Breast epithelium (tissue), 4 donors: ENCODE data around the gene MTMR12. TPM values are rescaled to one million over a fixed set of nuclear protein-coding genes. Genes with fewer than 3 reads are reported as not detected.

Source experiments
- DNase-seq, 2 donors: peaks; one replicate each; pipeline ENCODE4 v3.0.0-alpha.2; 2019; ENCODE audit warnings: low spot score in 2 of 2
- H3K27ac ChIP-seq, 2 donors: fragments of 200-600 bp; sonication (generic) in 1 of 2; one replicate each; pipeline ENCODE4 v1.5.1; 2016 to 2019; ENCODE audit warnings: mild to moderate bottlenecking in 1 of 2
- H3K27me3 ChIP-seq, 2 donors: fragments of 200-600 bp; sonication (generic) in 1 of 2; one replicate each; pipeline versions ENCODE4 v1.5.1 to v1.6.0; 2017 to 2019; ENCODE audit warnings: control low read depth in 1 of 2, mild to moderate bottlenecking in 1 of 2
- H3K36me3 ChIP-seq: fragments of 200-600 bp; one replicate; pipeline ENCODE4 v1.5.1; 2019
- H3K4me1 ChIP-seq, 2 donors: fragments of 200-600 bp; sonication (generic); one replicate each; pipeline ENCODE4 v1.5.1; 2016 to 2019; ENCODE audit warnings: control low read depth in 1 of 2
- H3K4me3 ChIP-seq, 3 donors: fragments of 200-600 bp; sonication (generic); 1 replicate in 2 of 3; 2 replicates in 1 of 3; pipeline ENCODE4 v1.5.1; 2016 to 2019; ENCODE audit warnings: mild to moderate bottlenecking in 3 of 3, moderate library complexity in 2 of 3
- H3K9me3 ChIP-seq, 2 donors: fragments of 200-600 bp; sonication (generic) in 1 of 2; one replicate each; pipeline ENCODE4 v1.5.1; 2016 to 2019; ENCODE audit warnings: control low read depth in 1 of 2
- CTCF ChIP-seq, 3 donors: fragments of 450-650 bp; IDR thresholded peaks; one replicate each; pipeline ENCODE4 v1.5.1; 2016 to 2017; ENCODE audit warnings: antibody characterized with exemption in 3 of 3, mild to moderate bottlenecking in 3 of 3, moderate library complexity in 3 of 3
- POLR2A ChIP-seq: fragments of 450-650 bp; IDR thresholded peaks from one replicate; pipeline ENCODE4 v1.6.1; 2016; ENCODE audit warnings: antibody characterized with exemption, mild to moderate bottlenecking, moderate library complexity
- POLR2AphosphoS5 ChIP-seq, 3 donors: sonication (generic); formaldehyde crosslinking; IDR thresholded peaks; one replicate each; pipeline ENCODE4 v1.6.1; 2017; ENCODE audit warnings: antibody characterized with exemption in 3 of 3
- intact Hi-C: fragments of 100-400 bp; cut with DNase I; formaldehyde crosslinking; loops from one replicate; pipeline ENCODE4 v1.15.1; 2023; ENCODE audit warnings: low total_unique reads
- total RNA-seq, 3 donors: library from RNA; depleted of rRNA; stranded (reverse); fragments of >200 nt; gene quantifications; one replicate each; pipeline ENCODE4 v1.1.0, GENCODE V29; 2016

MTMR12 gene
- total RNA-seq, 3 donors from 2014 or later: 40.0 to 61.3 (median 43.0) TPM

- no peak for DNase-seq
- no peak for TF ChIP-seq POLR2A
- TF ChIP-seq CTCF (IDR thresholded peaks at IDR 0.05): no peak
- no peak for TF ChIP-seq POLR2AphosphoS5 (IDR thresholded peaks at IDR 0.05)
- peak overlapping the region; percentile 60 to 91 for H3K27ac ChIP-seq
Observed at GRCh38 chr5:32331935-32332274, 19.2 kb upstream of the MTMR12 start.

GRCh38 chr5:32331217-32331934 lies 18.6 kb upstream of the MTMR12 start:
- intact Hi-C loops: no loop called here
- Histone ChIP-seq H3K27ac (peak overlapping the region; percentile 60 to 91), H3K36me3 (no peaks in the 10 kb centered on the region), H3K4me1 (peaks cover 0 to 9% of the 10 kb centered on the region in 2 donors), H3K4me3 (peak overlapping the region in 1 of 3 donors; percentile 22), H3K9me3 (no peaks in the 10 kb centered on the region), H3K27me3 (no peaks in the 10 kb centered on the region)
- TF ChIP-seq POLR2AphosphoS5 (IDR thresholded peaks at IDR 0.05) (peak in 2 of 3 donors; percentile 28 to 50), CTCF (IDR thresholded peaks at IDR 0.05) (no peak), POLR2A (no peak)
- peak in 1 of 2 donors; percentile 83 for DNase-seq

More at GRCh38 chr5:32331935-32332274, 19.2 kb upstream of the MTMR12 start:
- Histone ChIP-seq H3K4me3 (peak overlapping the region in 1 of 3 donors; percentile 22), H3K4me1 (peaks cover 0 to 9% of the 10 kb centered on the region in 2 donors), H3K27me3 (no peaks in the 10 kb centered on the region), H3K36me3 (no peaks in the 10 kb centered on the region), H3K9me3 (no peaks in the 10 kb centered on the region)
- intact Hi-C loops: no loop called here

- Histone ChIP-seq H3K27me3 (no peaks in the 10 kb centered on the region), H3K9me3 (no peaks in the 10 kb centered on the region), H3K4me3 (no peak overlapping the region), H3K4me1 (peaks cover 0 to 9% of the 10 kb centered on the region in 2 donors), H3K36me3 (no peaks in the 10 kb centered on the region), H3K27ac (peak overlapping the region; percentile 60 to 91)
- no peak for DNase-seq
- TF ChIP-seq POLR2AphosphoS5 (IDR thresholded peaks at IDR 0.05) (no peak), CTCF (IDR thresholded peaks at IDR 0.05) (no peak), POLR2A (no peak)
- intact Hi-C loops: no loop called here
Observed at GRCh38 chr5:32330126-32330971, 17.6 kb upstream of the MTMR12 start.

- DNase-seq: peak in 1 of 2 donors; percentile 71
- H3K4me3 ChIP-seq: no peak overlapping the region
- intact Hi-C loops: no loop called here
- no peaks in the 10 kb centered on the region for H3K9me3 ChIP-seq
- no peaks in the 10 kb centered on the region for H3K36me3 ChIP-seq
- TF ChIP-seq CTCF (IDR thresholded peaks at IDR 0.05) (peak in 2 of 3 donors; percentile 57 to 64), POLR2AphosphoS5 (IDR thresholded peaks at IDR 0.05) (no peak)
- H3K27me3 ChIP-seq: no peaks in the 10 kb centered on the region
- peaks cover 0 to 9% of the 10 kb centered on the region in 2 donors for H3K4me1 ChIP-seq
- H3K27ac ChIP-seq: peak overlapping the region; percentile 60 to 91
Observed at GRCh38 chr5:32329395-32329834, 16.7 kb upstream of the MTMR12 start.
